ENCODE data around the gene C11orf65.

DNA sequence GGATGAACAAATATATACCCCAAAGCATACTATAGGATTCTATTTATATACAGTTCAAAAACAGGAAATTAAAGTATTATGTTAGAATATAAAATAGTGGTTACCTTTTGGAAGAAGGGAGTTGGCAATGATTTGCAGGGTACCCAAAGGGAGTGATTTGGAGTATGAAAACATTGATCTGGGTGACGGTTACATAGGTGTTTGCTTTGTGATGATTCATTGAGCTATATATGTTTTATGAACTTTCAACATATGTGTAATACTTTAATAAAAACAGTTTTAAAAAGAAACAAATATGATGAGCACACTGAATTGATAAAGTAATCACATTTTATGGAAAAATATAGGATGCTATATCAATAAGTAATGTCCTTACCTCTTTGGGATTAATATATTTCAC lies 36.0 kb downstream of the C11orf65 start:
- TF ChIP-seq, protein P1, sequence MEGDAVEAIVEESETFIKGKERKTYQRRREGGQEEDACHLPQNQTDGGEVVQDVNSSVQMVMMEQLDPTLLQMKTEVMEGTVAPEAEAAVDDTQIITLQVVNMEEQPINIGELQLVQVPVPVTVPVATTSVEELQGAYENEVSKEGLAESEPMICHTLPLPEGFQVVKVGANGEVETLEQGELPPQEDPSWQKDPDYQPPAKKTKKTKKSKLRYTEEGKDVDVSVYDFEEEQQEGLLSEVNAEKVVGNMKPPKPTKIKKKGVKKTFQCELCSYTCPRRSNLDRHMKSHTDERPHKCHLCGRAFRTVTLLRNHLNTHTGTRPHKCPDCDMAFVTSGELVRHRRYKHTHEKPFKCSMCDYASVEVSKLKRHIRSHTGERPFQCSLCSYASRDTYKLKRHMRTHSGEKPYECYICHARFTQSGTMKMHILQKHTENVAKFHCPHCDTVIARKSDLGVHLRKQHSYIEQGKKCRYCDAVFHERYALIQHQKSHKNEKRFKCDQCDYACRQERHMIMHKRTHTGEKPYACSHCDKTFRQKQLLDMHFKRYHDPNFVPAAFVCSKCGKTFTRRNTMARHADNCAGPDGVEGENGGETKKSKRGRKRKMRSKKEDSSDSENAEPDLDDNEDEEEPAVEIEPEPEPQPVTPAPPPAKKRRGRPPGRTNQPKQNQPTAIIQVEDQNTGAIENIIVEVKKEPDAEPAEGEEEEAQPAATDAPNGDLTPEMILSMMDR (IDR thresholded peaks at IDR 0.05) = no peak
- no peak for TF ChIP-seq EP300 (IDR thresholded peaks at IDR 0.05)

Data from ovary (tissue), 3 donors.